ENCODE results near the gene TEAD1.

The TEAD1 gene

DNA sequence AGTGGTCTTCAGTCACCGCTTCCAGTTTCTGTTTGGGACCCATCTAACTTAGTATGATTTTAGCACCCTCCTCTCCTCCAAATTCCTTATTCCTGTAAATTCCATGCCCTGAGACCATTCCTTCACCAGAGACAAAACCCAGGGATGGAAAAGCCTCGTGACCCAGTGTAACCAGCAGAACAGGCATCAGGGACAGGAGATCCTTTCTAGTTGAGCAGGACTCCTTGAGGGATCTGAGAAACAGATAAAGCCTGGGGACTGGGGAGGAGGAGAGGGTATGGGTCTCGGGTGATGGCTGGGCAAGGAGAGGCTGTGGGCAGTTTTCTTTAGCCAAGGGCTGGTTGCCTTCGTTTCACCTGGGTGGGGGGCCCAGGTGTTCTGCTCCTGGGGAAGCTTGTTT is 40.9 kb downstream of the TEAD1 start:
- DNase-seq = no peak

GRCh38 chr11:12715941-12716340 is 41.7 kb downstream of the TEAD1 start:
- DNase-seq = no peak

GRCh38 chr11:12716816-12717215 is 42.6 kb downstream of the TEAD1 start:
- DNase-seq = peak; percentile 31

DNA sequence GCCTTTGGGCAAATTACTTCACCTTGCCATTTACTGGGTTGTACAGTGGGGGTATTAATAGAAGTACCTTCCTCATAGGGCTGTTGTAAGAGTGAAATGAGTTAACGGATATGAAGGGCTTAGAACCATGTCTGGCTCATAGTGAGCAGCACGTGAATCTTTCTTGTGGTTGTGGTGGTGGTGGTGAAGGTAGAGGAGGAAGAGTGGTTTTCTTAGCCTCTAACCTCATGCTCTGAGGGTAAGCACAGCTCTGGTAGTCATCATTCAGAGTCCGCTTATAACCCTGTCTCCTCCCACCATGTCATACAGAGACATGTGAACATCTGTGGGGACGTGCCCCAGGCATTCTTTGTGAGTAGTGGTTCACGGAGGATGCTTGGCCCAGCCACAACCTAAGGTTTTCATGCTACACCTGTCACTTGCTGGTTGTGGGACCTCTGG is 43.6 kb downstream of the TEAD1 start:
- DNase-seq = peak; percentile 83

- DNase-seq = no peak
These were observed 45.0 kb downstream of the TEAD1 start for GRCh38 chr11:12719221-12719620.

DNA sequence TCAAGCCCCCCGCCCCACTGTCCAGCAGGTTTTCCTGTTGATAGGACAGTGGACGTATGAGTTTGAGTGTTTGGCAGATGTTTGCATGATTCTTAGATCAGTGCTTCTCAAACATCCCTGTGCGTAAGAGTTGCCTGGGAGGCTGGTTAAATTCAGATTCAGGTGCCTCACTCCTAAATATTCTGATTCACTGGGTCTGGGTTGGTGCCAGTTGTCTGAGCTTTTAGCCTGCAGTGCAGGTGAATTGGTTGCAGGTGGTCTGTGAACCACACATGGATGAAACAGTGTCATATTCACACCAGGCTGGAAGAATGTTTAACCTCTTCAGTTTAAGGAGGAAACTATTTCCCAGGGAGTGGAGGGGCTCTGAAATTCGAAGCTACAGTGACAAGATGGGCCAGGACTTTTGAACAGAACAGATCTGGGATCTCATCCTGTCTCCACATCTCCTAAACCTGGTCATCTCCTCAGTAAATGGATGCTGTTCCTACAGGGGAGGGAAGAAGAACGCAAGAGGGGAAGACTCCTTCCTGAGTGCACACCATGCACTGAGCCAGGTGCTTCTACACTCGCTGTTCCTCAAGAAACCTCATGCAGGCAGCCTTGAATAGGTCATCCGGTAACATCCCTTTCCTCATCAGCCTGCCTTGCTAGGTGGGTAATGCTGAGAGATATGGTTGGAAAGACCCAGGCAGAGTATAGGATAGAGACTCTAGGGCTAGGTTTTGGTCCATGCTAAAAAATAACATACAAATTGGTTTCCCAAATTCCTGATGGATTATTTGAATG is 47.8 kb downstream of the TEAD1 start:
- DNase-seq = peak; percentile 70

DNA sequence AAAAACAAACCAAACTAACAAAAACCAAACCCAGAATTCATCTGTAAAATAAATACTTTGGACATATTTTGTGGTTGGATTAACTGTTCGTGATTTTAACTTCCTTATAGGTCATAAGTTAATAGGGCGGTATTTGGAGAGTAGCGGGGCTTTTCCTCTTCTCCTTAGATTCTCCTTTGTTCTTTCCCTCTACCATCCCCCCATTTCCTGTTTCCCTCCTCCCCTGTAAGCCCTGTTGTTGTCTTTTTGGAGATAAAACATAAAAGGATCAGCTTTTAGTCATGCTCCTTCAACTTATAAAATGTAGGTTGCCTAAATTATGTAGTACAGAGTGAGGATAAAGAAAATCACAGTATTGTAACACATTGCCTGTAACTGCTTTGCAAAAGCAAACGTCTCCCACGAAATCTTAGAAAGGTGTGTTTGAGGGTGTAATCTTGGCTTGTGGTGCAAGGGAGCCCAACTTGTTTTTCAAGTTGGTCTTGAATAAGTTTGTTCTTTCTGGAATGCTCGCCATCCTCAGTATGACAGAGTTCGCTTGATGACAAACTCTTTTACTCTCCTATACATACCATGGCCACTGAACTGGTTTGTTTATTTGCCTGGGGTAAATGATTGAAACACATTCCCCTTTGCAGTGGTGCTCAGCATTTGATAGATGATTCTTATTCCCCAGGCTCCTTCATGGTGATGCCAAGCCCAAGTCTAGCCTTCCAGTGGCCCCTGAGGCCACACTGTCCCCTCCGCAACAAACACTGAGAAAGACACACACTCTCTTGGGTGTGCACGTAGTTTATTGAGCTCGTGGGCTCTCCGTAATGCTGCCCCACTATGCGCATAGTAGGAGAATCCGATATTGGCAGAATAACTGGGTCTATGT is 49.4 kb downstream of the TEAD1 start:
- DNase-seq = peak; percentile 88

GRCh38 chr11:12724301-12725054 is 50.3 kb downstream of the TEAD1 start:
- peak; percentile 100 for DNase-seq

- DNase-seq = no peak
These were observed 51.0 kb downstream of the TEAD1 start for GRCh38 chr11:12725055-12725862.

DNA sequence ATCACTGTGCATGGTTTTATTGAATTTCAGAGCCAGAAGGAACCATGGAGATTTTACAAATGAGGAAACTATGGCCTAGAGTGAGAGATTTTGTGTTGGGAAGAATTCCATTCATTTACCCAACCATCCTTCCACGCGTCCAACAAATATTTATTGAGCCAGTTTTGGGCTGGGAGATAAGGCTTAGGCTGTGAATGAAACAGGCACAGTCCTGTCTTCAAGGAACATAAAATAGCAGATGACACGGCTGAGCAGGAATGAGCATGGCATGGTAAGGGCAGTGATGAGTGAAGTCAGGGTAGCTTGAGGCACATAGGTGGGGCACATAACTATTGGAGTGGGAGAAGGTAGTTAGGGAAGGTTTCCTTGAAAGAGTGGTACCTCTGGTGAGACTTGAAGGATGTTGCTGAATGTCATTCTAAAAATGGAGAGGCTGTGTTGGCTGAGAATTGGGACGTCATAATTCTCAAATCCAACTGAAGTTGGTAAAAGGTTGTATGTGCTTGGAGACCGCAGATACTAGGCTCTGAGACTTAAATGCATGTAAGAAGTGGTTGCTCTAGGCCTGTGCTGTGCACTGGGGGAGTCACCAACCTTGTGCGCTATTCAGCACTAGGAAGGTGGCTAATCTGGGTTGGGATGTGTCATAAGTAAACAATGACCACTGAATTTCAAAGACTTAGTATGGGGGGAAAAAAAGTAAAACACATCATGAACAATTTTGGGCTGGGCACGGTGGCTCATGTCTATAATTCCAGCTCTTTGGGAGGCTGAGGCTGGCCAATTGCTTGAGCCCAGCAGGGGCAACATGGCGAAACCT is 51.9 kb downstream of the TEAD1 start:
- no peak for DNase-seq

- DNase-seq = no peak
These were observed 53.5 kb downstream of the TEAD1 start for GRCh38 chr11:12727563-12728211.

DNA sequence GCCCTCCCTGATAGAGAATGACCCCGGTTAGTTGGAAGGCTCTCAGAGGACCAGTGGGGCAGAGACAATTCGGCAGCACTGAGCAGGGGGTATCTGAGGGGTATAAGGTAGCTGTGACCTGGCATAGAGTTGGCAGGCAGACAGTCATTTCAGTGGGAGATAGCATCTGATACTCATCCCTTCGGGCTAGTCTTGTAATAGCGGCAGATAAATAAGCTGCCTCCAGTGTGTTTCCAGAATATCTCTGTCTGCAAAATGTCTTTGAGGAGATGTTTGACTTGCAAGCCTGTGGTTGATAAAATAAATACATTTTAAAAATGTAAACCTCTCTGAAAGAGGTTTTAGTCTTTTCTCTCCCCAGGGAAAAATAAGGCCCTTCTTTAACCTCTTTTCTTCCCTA is 54.2 kb downstream of the TEAD1 start:
- peak; percentile 27 for DNase-seq

DNA sequence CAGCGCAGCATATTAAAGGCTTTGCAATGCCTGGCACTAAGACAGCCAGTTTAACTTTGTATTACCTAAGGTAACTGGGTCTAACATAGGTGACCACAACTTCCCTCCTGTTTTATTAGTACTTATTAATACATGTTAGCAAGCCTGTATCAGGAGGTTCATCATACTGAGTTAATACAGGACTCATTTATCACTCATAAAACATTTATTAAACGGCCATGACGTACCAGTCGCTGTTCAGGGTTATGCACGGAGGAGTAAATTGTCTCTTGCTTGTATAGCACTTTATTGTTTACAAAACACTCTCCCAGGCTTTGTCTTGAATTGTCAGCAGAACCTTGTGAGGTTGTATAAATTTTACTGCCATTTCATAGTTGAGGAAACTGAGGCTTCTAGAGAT is 55.7 kb downstream of the TEAD1 start:
- no peak for DNase-seq

GRCh38 chr11:12731841-12732336 is 57.7 kb downstream of the TEAD1 start:
- no peak for DNase-seq

- DNase-seq = no peak
These were observed 58.9 kb downstream of the TEAD1 start for GRCh38 chr11:12733091-12733490.

DNA sequence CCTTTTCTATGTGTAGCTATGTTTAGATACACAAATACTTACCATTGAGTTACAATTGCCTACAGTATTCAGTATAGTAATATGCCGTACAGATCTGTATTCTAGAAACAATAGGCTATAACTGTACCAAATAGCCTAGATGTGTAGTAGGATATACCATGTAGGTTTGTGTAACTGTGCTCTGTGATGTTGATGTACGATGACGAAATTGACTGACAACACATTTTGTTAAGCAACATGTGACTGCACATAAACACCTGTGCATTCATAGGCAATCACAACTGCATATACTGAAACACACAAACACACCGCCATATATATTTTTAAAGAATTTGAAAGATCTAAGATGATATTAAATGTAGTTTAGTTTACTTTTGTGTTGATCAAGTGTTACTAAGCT is 60.4 kb downstream of the TEAD1 start:
- DNase-seq = no peak

DNA sequence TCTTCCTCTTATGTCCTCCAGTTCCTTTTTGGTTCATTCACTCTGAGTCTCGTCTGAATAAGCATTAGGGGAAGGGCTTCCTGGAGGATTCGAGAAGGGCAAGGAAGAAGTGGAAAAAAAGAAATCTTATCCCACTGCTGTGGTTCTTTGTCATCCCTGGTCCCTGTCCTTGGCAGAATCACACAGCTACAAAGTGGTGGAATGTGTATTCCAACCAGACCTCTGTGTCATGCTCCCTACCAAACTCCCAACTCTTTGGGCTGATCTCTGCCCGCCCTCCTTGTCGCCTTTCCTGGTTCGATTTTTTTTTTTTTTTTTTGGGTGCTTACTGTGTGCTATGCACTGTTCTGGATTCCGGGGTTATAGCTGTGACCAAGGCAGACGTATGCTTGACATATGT is 61.0 kb downstream of the TEAD1 start:
- DNase-seq = no peak

DNA sequence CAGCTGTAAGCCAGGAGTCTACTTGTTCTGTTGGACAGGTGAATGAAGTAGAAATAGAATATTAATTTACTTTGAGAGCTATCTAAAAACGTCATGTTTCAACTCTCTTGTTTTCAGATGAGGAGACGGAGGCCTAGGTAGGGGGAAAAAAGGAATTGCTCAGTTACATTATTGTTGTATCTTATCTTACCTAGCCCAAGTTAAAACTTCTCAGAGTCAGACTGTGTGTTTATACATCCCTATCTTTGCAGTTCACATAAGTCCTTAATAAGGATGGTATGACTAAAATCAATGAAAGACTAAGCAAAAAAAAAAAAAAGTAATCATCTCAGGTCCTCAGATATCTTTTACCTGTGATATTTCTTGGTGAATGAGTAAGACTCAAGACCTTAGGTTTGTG is 62.8 kb downstream of the TEAD1 start:
- DNase-seq = no peak

DNA sequence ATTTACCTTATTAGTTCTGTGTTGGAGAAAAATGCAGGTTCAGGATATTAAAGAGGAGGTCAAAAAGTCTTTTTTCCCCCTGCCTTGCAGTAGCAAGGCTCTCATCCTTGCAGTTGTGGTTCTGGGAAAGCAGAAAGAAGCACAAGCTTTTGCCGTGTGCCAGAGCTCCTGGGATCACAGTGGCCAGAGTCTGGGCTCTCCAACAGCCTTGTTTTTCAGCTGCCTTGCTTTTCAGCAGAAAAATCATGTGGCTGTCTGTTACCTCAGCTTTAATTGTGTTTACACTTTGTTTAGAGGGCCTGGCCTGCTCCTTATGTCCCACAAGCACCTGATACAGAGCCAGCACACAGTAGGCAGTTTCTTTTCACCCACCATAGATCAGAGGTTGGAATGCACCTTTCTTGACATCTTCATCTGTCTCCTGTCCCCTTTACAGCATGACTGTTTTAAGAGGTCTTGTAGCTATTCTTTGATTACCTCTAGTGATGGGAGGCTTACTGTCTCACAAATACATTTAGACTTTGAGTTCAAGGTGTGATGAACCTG is 67.5 kb downstream of the TEAD1 start:
- DNase-seq = peak; percentile 53

DNA sequence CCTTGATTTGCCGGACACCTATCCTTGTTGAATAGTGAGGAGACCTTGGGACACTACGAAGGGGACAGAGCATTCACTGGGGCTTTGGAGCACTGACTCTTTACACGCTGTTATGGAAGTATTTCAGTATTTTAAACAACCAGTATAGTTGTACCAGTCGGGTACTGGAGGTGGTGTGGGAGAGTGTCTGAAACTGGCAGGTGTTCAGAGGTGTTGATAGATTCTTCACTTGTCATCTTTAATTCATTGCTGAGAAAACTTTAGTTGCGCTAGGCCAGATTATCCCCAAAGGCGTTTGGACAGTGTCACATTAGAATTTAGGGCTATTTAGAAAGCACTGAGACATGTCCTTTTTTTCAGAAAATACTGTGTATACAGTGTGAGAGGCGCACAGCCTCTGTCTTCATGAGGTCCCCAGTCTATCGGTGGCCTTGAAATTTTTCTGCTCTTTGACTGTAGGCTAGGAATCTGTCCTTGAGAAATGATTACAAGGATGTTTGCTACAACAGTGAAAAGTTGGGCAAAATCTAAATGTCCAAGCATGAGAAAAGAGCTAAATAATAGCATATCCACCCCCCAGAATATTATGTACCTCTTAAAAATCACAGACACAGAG is 69.7 kb downstream of the TEAD1 start:
- peak; percentile 43 for DNase-seq
